Mucosa of gallbladder (tissue), 1 donor: ENCODE measurements around the gene GPR183. TPM values are rescaled to one million over a fixed set of nuclear protein-coding genes. Genes with fewer than 3 reads are reported as not detected.

Experiments used
- DNase-seq: peaks from one replicate; pipeline ENCODE4 v3.0.0-alpha.2; 2020; ENCODE audit warnings: low spot score
- total RNA-seq: library from RNA; stranded (reverse); gene quantifications from one replicate; pipeline ENCODE4 v1.2.1, GENCODE V29; 2021
- donor health status: DM: no; HTN: no; CAD: no.

GPR183 gene
- total RNA-seq, 1 donor from 2014 or later = 11.7 TPM

GRCh38 chr13:99294958-99295357 lies 12.2 kb downstream of the GPR183 start:
- no peak for DNase-seq

GRCh38 chr13:99294198-99294597 lies 13.0 kb downstream of the GPR183 start:
- DNase-seq = no peak

GRCh38 chr13:99293178-99293577 lies 14.0 kb downstream of the GPR183 start:
- DNase-seq = no peak

GRCh38 chr13:99290894-99291293 lies 16.3 kb downstream of the GPR183 start:
- no peak for DNase-seq

- no peak for DNase-seq
These were observed 17.4 kb downstream of the GPR183 start for GRCh38 chr13:99289674-99290337.

GRCh38 chr13:99289271-99289670 lies 17.9 kb downstream of the GPR183 start:
- DNase-seq = no peak

- DNase-seq = no peak
These were observed 19.1 kb downstream of the GPR183 start for GRCh38 chr13:99288089-99288488.

- DNase-seq = no peak
These were observed 19.6 kb downstream of the GPR183 start for GRCh38 chr13:99287551-99287950.

GRCh38 chr13:99285432-99286182 lies 21.6 kb downstream of the GPR183 start:
- DNase-seq = no peak

GRCh38 chr13:99282264-99283231 lies 24.7 kb downstream of the GPR183 start:
- DNase-seq = no peak

GRCh38 chr13:99281811-99282263 lies 25.4 kb downstream of the GPR183 start:
- DNase-seq = peak; percentile 51

GRCh38 chr13:99280166-99280565 lies 27.0 kb downstream of the GPR183 start:
- DNase-seq = no peak

GRCh38 chr13:99279637-99280036 lies 27.6 kb downstream of the GPR183 start:
- DNase-seq = no peak

- no peak for DNase-seq
These were observed 28.4 kb downstream of the GPR183 start for GRCh38 chr13:99278843-99279242.

- no peak for DNase-seq
These were observed 29.0 kb downstream of the GPR183 start for GRCh38 chr13:99278200-99278599.

GRCh38 chr13:99277629-99278028 lies 29.6 kb downstream of the GPR183 start:
- DNase-seq = no peak

GRCh38 chr13:99276706-99277105 lies 30.5 kb downstream of the GPR183 start:
- no peak for DNase-seq

- no peak for DNase-seq
These were observed 32.1 kb downstream of the GPR183 start for GRCh38 chr13:99275093-99275469.

GRCh38 chr13:99273128-99273527 lies 34.1 kb downstream of the GPR183 start:
- no peak for DNase-seq

- DNase-seq = no peak
These were observed 34.7 kb downstream of the GPR183 start for GRCh38 chr13:99272481-99272880.

- DNase-seq = no peak
These were observed 36.0 kb downstream of the GPR183 start for GRCh38 chr13:99271249-99271648.

GRCh38 chr13:99270518-99270917 lies 36.7 kb downstream of the GPR183 start:
- DNase-seq = no peak
